ENCODE measurements around the gene ARPC1B. TPM values are rescaled to one million over a fixed set of nuclear protein-coding genes. Genes with fewer than 3 reads are reported as not detected.
A peak's percentile ranks its signal among the peaks of the same experiment; 100 is the strongest.

The ARPC1B gene
- total and polyA plus RNA-seq, 9 of the 15 experiments (the other 6 are each of a cell fraction or from before 2014, with no cell fraction given), result 6.7 to 357 (median 211) TPM

DNA sequence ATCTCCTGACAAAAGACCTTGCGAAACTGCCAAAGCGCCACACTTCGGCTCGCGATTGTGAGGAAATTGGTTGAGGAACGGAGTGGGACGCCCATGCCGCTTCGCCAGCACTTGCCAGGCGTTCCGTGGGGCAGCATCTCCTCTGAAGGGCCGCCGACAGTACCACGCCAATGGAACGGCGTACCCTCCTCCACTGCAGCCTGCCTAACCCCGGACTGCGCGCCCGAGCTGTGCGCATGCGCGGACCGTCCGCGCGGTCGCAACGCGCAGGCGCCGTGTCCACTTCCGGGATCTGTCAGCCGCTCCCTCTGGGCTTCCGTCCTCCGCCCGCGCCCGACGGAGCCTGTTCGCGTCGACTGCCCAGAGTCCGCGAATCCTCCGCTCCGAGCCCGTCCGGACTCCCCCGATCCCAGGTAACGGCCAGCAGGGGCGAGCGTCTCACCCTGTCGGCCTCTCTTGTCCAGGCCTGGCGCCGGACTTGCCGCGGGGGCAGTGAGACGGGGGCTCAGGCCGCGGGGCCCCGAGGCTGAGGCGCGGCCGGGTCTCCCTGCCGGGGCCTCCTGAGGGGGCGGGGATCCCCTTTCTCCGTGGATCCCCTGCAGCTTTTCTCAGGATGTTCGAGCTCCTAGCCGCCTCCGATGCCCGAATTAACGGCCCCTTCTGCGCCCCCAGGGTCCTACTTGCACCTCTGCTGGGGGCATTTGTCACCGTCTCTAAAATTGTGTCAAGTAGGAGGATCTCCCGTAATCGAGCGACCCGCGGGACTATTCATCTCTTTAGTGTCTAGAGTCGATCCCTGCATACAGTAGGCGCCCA lies 48.7 kb upstream of the ARPC1B start, which contains the start of gene ARPC1A (continued):
- TF ChIP-seq NR2C1 (IDR thresholded peaks at IDR 0.05) (no peak), NR2C1 (tag; IDR thresholded peaks at IDR 0.05) (no peak), ZNF778 (CRISPR knock-in tag; IDR thresholded peaks at IDR 0.05) (no peak), ZFP1 (CRISPR knock-in tag; IDR thresholded peaks at IDR 0.05) (no peak), IRF2 (CRISPR knock-in tag; IDR thresholded peaks at IDR 0.05) (no peak), SRSF3 (IDR thresholded peaks at IDR 0.05; ENCODE audit: insufficient read depth, low read length) (no peak), CHCHD3 (CRISPR knock-in tag; IDR thresholded peaks at IDR 0.05) (no peak), ZNF668 (CRISPR knock-in tag; IDR thresholded peaks at IDR 0.05) (no peak), CC2D1A (IDR thresholded peaks at IDR 0.05) (no peak), TAF7 (tag; IDR thresholded peaks at IDR 0.05) (peak; percentile 61; the same call in 1 of the 2 replicates), ZFP30 (CRISPR knock-in tag; IDR thresholded peaks at IDR 0.05; ENCODE audit: borderline replicate concordance) (no peak)
- TF ChIP-seq, protein P1, sequence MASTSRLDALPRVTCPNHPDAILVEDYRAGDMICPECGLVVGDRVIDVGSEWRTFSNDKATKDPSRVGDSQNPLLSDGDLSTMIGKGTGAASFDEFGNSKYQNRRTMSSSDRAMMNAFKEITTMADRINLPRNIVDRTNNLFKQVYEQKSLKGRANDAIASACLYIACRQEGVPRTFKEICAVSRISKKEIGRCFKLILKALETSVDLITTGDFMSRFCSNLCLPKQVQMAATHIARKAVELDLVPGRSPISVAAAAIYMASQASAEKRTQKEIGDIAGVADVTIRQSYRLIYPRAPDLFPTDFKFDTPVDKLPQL (IDR thresholded peaks at IDR 0.05; ENCODE audit: extremely low read depth, insufficient read length), result no peak
- TF ChIP-seq, protein P2, sequence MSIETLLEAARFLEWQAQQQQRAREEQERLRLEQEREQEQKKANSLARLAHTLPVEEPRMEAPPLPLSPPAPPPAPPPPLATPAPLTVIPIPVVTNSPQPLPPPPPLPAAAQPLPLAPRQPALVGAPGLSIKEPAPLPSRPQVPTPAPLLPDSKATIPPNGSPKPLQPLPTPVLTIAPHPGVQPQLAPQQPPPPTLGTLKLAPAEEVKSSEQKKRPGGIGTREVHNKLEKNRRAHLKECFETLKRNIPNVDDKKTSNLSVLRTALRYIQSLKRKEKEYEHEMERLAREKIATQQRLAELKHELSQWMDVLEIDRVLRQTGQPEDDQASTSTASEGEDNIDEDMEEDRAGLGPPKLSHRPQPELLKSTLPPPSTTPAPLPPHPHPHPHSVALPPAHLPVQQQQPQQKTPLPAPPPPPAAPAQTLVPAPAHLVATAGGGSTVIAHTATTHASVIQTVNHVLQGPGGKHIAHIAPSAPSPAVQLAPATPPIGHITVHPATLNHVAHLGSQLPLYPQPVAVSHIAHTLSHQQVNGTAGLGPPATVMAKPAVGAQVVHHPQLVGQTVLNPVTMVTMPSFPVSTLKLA (conservative IDR thresholded peaks at IDR 0.05), result peak; percentile 32 to 73; a peak in 3 of 4 replicates

All from K562 (cell line).